GM12892 (cell line): ENCODE measurements around the gene RMP24.

ENCODE experiments used
- POLR2A ChIP-seq: IDR thresholded peaks from 2 replicates; pipeline ENCODE4 v1.6.1; 2011; ENCODE audit warnings: low read depth, low read length, control low read depth
- POLR2AphosphoS5 ChIP-seq: IDR thresholded peaks from 2 replicates; pipeline ENCODE4 v1.6.1; 2011; ENCODE audit warnings: low read depth, low read length, control low read depth
- TAF1 ChIP-seq: IDR thresholded peaks from 2 replicates; pipeline ENCODE4 v1.6.1; 2011; ENCODE audit warnings: low read depth, mild to moderate bottlenecking, control low read depth, low read length, borderline replicate concordance

DNA sequence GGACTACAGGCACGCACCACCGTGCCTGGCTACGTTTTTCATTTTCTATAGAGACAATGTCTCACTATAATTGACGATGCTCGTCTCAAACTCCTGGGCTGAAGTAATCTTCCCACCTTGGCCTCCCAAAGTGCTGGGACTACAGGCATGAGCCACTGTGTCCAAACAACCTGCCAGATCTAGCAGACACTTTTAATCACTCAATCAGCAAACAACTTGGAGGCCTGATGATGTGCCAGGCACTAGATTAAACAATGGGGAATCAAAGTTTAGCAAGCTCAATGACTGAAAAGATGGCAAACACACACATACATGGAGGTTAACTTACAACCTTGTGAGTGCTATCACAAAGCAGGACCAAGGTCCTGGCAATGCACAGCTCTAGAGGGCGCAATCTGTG lies 29.8 kb upstream of the RMP24 start:
- TF ChIP-seq POLR2AphosphoS5, result no peak
- TF ChIP-seq POLR2A, result no peak
- no peak for TF ChIP-seq TAF1
